ENCODE results near the gene SARM1. TPM values are rescaled to one million over a fixed set of nuclear protein-coding genes. Genes with fewer than 3 reads are reported as not detected.

The SARM1 gene
- total and polyA plus RNA-seq, 2 donors (not counting 3 experiments of a cell fraction or from before 2014, with no cell fraction given), result 5.6 to 7.0 TPM

DNA sequence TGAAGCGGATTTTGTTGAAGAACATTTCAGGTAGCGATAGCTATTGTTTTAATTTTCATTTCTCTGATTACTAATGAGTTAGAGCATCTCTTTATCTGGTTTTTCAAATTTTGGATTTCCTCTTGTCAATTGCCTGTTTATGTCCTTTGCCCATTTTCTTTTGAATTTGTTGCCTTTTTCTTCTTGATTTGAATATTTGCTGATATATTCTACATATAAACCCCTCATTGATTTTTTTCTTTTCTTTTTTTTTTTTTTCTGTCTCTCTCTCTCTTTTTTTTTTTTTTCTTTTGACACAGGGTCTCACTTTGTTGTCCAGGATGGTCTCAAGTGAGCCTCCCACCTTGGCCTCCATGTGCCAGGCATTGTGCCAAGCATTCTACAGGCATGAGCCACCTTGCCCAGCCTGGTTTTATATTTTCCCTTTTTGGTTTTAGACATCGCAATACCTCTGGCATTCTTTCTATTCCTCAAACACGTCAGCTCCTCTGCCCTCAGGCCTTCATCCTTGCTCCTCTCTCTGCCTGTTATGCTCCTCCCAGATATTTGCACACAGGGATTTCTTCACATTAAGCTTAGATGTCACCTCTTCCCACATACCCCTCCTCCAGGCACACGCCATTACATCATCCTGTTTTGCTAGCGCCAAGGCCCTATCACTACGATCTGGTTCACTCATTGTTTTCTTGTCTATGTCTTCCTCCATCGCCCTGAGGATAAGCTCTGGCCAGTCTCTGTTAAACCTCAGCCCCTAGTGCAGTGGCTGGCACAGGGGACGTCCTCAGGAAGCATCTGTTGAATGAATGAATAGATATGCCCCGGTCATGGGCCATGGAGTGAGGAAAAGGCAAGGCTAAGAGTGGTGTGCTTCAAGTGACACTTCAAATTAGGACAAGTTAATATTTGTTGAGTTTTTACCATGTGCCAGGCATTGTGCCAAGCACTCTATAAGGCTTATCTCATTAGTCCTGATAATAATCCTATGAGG is 8.6 kb downstream of the SARM1 start:
- FAIRE-seq (peak; percentile 64), DNase-seq (ENCODE audit: low read depth, low spot score) (peak; percentile 75)
- H3K9ac ChIP-seq (replicated peaks; ENCODE audit: extremely low read depth, insufficient read depth, low read length), result no peak overlapping the region
- ChIA-PET CTCF (interaction anchor here (0.7 to 2.7 kb wide), 3 partner anchors 13 to 36 kb away, joined by 3 to 28 read pairs (median 5); no protein-coding TSS in a partner anchor), POLR2A (interaction anchor here (0.6 to 0.9 kb wide), 3 partner anchors 8 to 58 kb away, joined by 3 to 7 read pairs (median 6); no protein-coding TSS in a partner anchor)
- peaks cover 15 to 17% of the 10 kb centered on the region in 2 experiments for H3K27me3 ChIP-seq (ENCODE audit: control insufficient read depth in 2 of 2, insufficient read depth in 2 of 2, low read length in 2 of 2)
- H3K4me2 ChIP-seq (ENCODE audit: insufficient read depth, low read length), result no peak overlapping the region
- H2AFZ ChIP-seq (ENCODE audit: low read depth, low read length), result no peak overlapping the region
- BruUV-seq (replicated peaks), result no TSS peak
- H3K9me3 ChIP-seq (replicated peaks; ENCODE audit: control insufficient read depth, insufficient read depth, low read length), result no peaks in the 10 kb centered on the region
- intact Hi-C loops (cut with micrococcal nuclease), result loop anchor here (2.0 kb wide), 1 partner anchor 37 kb away; no protein-coding TSS in a partner anchor
- no peak overlapping the region for H3K4me3 ChIP-seq (replicated peaks in 1 of 3; ENCODE audit: insufficient read depth in 1 of 3, low read depth in 1 of 3, low read length in 3 of 3)
- TF ChIP-seq GATA2 (IDR thresholded peaks at IDR 0.05; ENCODE audit: insufficient read depth, insufficient read length, low read depth, low read length) (peak; percentile 36), JUN (IDR thresholded peaks at IDR 0.05; ENCODE audit: borderline replicate concordance, insufficient read depth, insufficient read length, low read depth) (peak; percentile 41), EZH2 (IDR thresholded peaks at IDR 0.05; ENCODE audit: borderline replicate concordance, low read depth, low read length, severe bottlenecking) (no peak)
- H3K27ac ChIP-seq (ENCODE audit: insufficient read depth, low read depth, low read length), result no peak overlapping the region
- no peaks in the 10 kb centered on the region for H3K9me1 ChIP-seq (replicated peaks; ENCODE audit: control insufficient read depth, extremely low read depth, insufficient read depth, low read length)
- no peaks in the 10 kb centered on the region for H4K20me1 ChIP-seq (replicated peaks; ENCODE audit: control insufficient read depth, extremely low read depth, insufficient read depth, low read length)
- dilution Hi-C loops (cut with MboI; ENCODE audit: extremely low pct_ligation_motif_present, low sequenced_read_pairs), result no loop called here
- no peaks in the 10 kb centered on the region for H3K36me3 ChIP-seq (ENCODE audit: control insufficient read depth in 2 of 2, extremely low read depth in 1 of 2, insufficient read depth in 2 of 2, low read length in 2 of 2)
- no peaks in the 10 kb centered on the region for H3K79me2 ChIP-seq (ENCODE audit: control insufficient read depth, insufficient read depth, low read length)
- H3K4me1 ChIP-seq (ENCODE audit: control insufficient read depth, extremely low read depth, insufficient read depth, low read length), result peaks cover 14% of the 10 kb centered on the region

DNA sequence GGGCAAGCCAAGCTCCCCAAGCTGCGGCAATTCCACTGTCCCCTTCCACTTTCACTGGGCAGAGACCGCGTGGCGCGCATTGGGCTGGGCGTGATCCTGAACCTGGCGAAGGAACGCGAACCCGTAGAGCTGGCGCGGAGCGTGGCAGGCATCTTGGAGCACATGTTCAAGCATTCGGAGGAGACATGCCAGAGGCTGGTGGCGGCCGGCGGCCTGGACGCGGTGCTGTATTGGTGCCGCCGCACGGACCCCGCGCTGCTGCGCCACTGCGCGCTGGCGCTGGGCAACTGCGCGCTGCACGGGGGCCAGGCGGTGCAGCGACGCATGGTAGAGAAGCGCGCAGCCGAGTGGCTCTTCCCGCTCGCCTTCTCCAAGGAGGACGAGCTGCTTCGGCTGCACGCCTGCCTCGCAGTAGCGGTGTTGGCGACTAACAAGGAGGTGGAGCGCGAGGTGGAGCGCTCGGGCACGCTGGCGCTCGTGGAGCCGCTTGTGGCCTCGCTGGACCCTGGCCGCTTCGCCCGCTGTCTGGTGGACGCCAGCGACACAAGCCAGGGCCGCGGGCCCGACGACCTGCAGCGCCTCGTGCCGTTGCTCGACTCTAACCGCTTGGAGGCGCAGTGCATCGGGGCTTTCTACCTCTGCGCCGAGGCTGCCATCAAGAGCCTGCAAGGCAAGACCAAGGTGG is 9.8 kb downstream of the SARM1 start:
- BruUV-seq (replicated peaks), result no TSS peak
- peak overlapping the region; percentile 17 for H3K4me2 ChIP-seq (ENCODE audit: insufficient read depth, low read length)
- CTCF ChIA-PET, result interaction anchor here (1.0 to 2.7 kb wide), 3 partner anchors 14 to 39 kb away, joined by 3 to 28 read pairs (median 3); no protein-coding TSS in a partner anchor

More for the DNA sequence above, 9.8 kb downstream of the SARM1 start:
- dilution Hi-C loops (cut with MboI; ENCODE audit: extremely low pct_ligation_motif_present, low sequenced_read_pairs) (no loop called here), intact Hi-C loops (cut with micrococcal nuclease) (loop anchor here (2.0 kb wide), 1 partner anchor 36 kb away; no protein-coding TSS in a partner anchor)
- no peaks in the 10 kb centered on the region for H3K9me1 ChIP-seq (replicated peaks; ENCODE audit: control insufficient read depth, extremely low read depth, insufficient read depth, low read length)
- H3K4me3 ChIP-seq (replicated peaks in 1 of 3; ENCODE audit: insufficient read depth in 1 of 3, low read depth in 1 of 3, low read length in 3 of 3), result peak overlapping the region in 1 of 3 experiments; percentile 6
- no peaks in the 10 kb centered on the region for H4K20me1 ChIP-seq (replicated peaks; ENCODE audit: control insufficient read depth, extremely low read depth, insufficient read depth, low read length)
- TF ChIP-seq GATA2 (IDR thresholded peaks at IDR 0.05; ENCODE audit: insufficient read depth, insufficient read length, low read depth, low read length) (no peak), FOS (IDR thresholded peaks at IDR 0.05; ENCODE audit: borderline replicate concordance, insufficient read depth, low read length) (no peak), EZH2 (IDR thresholded peaks at IDR 0.05; ENCODE audit: borderline replicate concordance, low read depth, low read length, severe bottlenecking) (peak; percentile 48), POLR2AphosphoS5 (IDR thresholded peaks at IDR 0.05; ENCODE audit: insufficient read depth, low read depth, low read length) (no peak), MYC (IDR thresholded peaks at IDR 0.05; ENCODE audit: low read depth, low read length) (no peak), POLR2A (IDR thresholded peaks at IDR 0.05; ENCODE audit: low read depth, low read length) (no peak), JUN (IDR thresholded peaks at IDR 0.05; ENCODE audit: borderline replicate concordance, insufficient read depth, insufficient read length, low read depth) (no peak)
- TF ChIP-seq, protein P1, sequence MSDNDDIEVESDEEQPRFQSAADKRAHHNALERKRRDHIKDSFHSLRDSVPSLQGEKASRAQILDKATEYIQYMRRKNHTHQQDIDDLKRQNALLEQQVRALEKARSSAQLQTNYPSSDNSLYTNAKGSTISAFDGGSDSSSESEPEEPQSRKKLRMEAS (IDR thresholded peaks at IDR 0.05; ENCODE audit: insufficient read depth, insufficient read length), result no peak
- TF ChIP-seq, protein P2, sequence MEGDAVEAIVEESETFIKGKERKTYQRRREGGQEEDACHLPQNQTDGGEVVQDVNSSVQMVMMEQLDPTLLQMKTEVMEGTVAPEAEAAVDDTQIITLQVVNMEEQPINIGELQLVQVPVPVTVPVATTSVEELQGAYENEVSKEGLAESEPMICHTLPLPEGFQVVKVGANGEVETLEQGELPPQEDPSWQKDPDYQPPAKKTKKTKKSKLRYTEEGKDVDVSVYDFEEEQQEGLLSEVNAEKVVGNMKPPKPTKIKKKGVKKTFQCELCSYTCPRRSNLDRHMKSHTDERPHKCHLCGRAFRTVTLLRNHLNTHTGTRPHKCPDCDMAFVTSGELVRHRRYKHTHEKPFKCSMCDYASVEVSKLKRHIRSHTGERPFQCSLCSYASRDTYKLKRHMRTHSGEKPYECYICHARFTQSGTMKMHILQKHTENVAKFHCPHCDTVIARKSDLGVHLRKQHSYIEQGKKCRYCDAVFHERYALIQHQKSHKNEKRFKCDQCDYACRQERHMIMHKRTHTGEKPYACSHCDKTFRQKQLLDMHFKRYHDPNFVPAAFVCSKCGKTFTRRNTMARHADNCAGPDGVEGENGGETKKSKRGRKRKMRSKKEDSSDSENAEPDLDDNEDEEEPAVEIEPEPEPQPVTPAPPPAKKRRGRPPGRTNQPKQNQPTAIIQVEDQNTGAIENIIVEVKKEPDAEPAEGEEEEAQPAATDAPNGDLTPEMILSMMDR (IDR thresholded peaks at IDR 0.05; ENCODE audit: extremely low read depth in 1 of 2, insufficient read depth in 1 of 2, low read depth in 1 of 2, low read length in 2 of 2), result peak; percentile 36 to 62
- FAIRE-seq, result no peak
- POLR2A ChIA-PET, result no interaction called here
- H2AFZ ChIP-seq (ENCODE audit: low read depth, low read length), result peak overlapping the region; percentile 44
- DNase-seq (ENCODE audit: low read depth, low spot score), result peak; percentile 36
- H3K9ac ChIP-seq (replicated peaks; ENCODE audit: extremely low read depth, insufficient read depth, low read length), result no peak overlapping the region
- H3K4me1 ChIP-seq (ENCODE audit: control insufficient read depth, extremely low read depth, insufficient read depth, low read length), result peaks cover 14% of the 10 kb centered on the region
- no peaks in the 10 kb centered on the region for H3K36me3 ChIP-seq (ENCODE audit: control insufficient read depth in 2 of 2, extremely low read depth in 1 of 2, insufficient read depth in 2 of 2, low read length in 2 of 2)
- H3K9me3 ChIP-seq (replicated peaks; ENCODE audit: control insufficient read depth, insufficient read depth, low read length), result no peaks in the 10 kb centered on the region
- H3K79me2 ChIP-seq (ENCODE audit: control insufficient read depth, insufficient read depth, low read length), result no peaks in the 10 kb centered on the region
- peaks cover 15 to 17% of the 10 kb centered on the region in 2 experiments for H3K27me3 ChIP-seq (ENCODE audit: control insufficient read depth in 2 of 2, insufficient read depth in 2 of 2, low read length in 2 of 2)
- no peak overlapping the region for H3K27ac ChIP-seq (ENCODE audit: insufficient read depth, low read depth, low read length)
